ENCODE results near the gene CDC42BPG. TPM values are rescaled to one million over a fixed set of nuclear protein-coding genes. Genes with fewer than 3 reads are reported as not detected.
A peak's percentile ranks its signal among the peaks of the same experiment; 100 is the strongest.

CDC42BPG gene
- total and polyA plus RNA-seq, 2 experiments from 2014 or later = not detected

DNA sequence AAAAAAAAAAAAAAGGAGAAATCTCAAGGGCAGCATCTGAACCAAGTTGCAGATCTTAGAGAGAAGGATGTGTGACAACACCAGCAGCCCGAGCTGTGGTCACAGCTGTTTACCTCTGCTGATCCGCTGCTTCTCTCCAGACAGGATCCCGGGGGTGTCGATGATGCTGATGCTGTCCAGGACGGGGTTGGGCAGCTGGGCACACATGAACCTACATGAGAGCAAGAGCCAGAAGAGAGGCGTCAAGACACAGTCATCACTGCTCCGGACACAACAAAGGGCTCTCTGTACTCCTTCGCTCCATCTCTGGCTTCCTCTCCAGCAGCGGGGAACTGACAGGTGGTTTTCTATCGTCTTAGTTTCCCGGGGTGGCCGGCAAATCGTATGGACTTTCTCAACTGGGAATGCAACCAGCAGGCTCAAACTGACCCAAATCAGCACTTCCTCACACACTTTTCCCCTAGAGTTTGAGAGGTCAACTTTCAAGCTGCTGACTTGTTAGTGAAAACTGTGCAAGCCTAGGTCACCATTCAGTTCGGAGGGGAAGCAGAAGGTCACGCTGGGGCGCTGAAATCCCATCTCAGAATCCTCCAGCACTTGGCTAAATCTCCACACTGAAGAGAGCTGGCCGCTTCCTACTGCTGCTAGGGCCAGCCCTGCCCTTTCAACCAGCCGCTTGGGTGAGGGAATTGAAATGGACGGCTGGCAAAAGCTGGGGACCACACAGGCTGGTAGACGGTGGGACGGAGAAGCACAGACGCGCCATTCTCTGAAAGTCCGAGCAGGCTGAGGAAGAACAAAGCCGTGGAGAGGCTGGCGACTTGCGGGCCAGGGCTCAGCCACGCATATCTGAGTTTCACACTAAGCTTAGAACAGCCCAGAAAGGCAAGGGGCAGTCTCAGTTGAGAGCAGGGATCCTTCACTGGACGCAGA is 30.1 kb upstream of the CDC42BPG start:
- peaks cover 87% of the 10 kb centered on the region for H3K79me2 ChIP-seq (ENCODE audit: insufficient read depth)
- no peaks in the 10 kb centered on the region for H3K9me3 ChIP-seq (ENCODE audit: low read depth)
- TF ChIP-seq EZH2 (IDR thresholded peaks at IDR 0.05; ENCODE audit: insufficient read depth, poor library complexity, severe bottlenecking) = no peak
- no peak for TF ChIP-seq EZH2phosphoT487 (IDR thresholded peaks at IDR 0.05; ENCODE audit: insufficient read depth, low read depth)
- in situ Hi-C loops (cut with MboI) = no loop called here
- H3K36me3 ChIP-seq (ENCODE audit: low read depth) = peaks cover 28% of the 10 kb centered on the region
- no peak overlapping the region for H2AFZ ChIP-seq
- no peak overlapping the region for H3K27ac ChIP-seq
- peaks cover 9% of the 10 kb centered on the region; the same call in 1 of the 2 replicates for H4K20me1 ChIP-seq (ENCODE audit: insufficient read depth)
- H3F3A ChIP-seq (ENCODE audit: insufficient read depth) = peaks cover 39% of the 10 kb centered on the region
- no peak overlapping the region for H3K4me2 ChIP-seq (ENCODE audit: unreplicated experiment)
- no peak for DNase-seq
- 94 to 95% methylated on average over 29 of the region's 29 CpGs for WGBS, 2 experiments (ENCODE audit: low coverage in 1 of 2, low lambda C conversion rate in 2 of 2, missing lambda C conversion rate in 2 of 2)
- peaks cover 30% of the 10 kb centered on the region for H3K4me1 ChIP-seq (ENCODE audit: insufficient read depth)
- H3K9ac ChIP-seq = no peak overlapping the region
- H3K4me3 ChIP-seq = no peak overlapping the region
- H3K27me3 ChIP-seq (replicated peaks; ENCODE audit: insufficient read depth) = no peaks in the 10 kb centered on the region
- H3K9me2 ChIP-seq (ENCODE audit: insufficient read depth) = no peaks in the 10 kb centered on the region

DNA sequence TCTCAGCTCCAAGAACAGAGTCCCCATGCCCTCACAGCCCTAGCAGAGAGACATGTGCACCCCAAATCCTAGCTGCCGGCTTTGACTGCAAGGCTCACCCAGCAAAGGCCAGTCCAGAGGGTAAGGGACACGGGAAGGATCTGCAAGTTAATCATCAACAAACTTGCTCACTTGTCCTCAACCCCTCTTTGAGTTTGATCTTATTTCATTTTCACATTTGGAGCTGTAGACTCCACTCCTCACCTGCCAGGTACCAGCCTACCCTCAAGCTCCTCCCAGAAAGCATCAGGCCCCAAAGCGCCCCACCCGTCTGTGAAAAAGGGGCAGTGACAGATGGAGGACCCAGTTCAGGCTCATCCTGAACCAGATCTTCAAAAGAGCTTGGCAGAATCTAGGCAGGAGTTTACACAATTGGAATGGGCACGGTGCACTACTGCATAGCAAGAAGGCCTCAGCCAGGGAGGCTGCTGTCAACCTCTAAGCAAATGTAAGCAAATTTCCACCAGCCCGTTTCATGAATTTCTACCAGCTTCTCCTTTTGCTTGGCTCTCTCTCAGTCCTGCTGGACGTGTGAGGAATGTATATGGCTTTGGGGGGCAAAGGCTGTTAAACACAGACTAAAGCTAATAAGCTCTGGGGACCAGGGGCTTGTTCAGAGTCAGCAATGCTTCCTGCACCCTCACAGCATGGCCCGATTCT is 28.5 kb upstream of the CDC42BPG start:
- H3K9ac ChIP-seq = no peak overlapping the region

DNA sequence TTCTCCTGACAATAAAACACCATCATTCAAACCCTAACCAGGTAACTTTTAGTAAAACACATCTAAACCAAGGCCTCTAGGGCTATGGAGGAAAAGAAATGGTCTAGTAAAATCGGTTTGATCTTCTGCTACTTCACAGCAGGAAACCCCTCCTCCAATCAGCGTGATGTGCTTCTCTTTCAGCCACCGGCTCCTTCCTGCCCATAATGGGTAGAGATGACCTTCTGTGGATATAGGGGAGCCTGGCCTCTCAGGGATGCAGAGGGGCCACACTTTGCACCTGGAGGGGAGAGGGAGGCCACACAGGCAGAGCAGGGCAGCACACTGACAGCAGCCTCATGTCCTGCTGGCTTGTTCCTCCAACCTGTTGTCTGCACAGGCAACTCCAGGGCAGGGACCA is 27.0 kb upstream of the CDC42BPG start:
- peaks cover 28% of the 10 kb centered on the region for H3K36me3 ChIP-seq (ENCODE audit: low read depth)
- H3K27ac ChIP-seq = no peak overlapping the region
- no peaks in the 10 kb centered on the region for H3K9me2 ChIP-seq (ENCODE audit: insufficient read depth)
- peaks cover 53% of the 10 kb centered on the region for H3F3A ChIP-seq (ENCODE audit: insufficient read depth)
- no peak overlapping the region for H3K4me3 ChIP-seq
- WGBS, 2 experiments (ENCODE audit: low coverage in 1 of 2, low lambda C conversion rate in 2 of 2, missing lambda C conversion rate in 2 of 2) = 75 to 76% methylated on average over 3 of the region's 3 CpGs
- in situ Hi-C loops (cut with MboI) = no loop called here
- DNase-seq = no peak
- H3K4me1 ChIP-seq (ENCODE audit: insufficient read depth) = peaks cover 43% of the 10 kb centered on the region
- 0 out of 2 replicates have a peak overlapping the region, but pooled peaks have one; percentile 68 for H3K9ac ChIP-seq
- H2AFZ ChIP-seq = no peak overlapping the region
- H3K79me2 ChIP-seq (ENCODE audit: insufficient read depth) = peaks cover 97% of the 10 kb centered on the region
- H3K27me3 ChIP-seq (replicated peaks; ENCODE audit: insufficient read depth) = no peaks in the 10 kb centered on the region
- no peak overlapping the region for H3K4me2 ChIP-seq (ENCODE audit: unreplicated experiment)
- H3K9me3 ChIP-seq (ENCODE audit: low read depth) = no peaks in the 10 kb centered on the region
- TF ChIP-seq EZH2phosphoT487 (IDR thresholded peaks at IDR 0.05; ENCODE audit: insufficient read depth, low read depth) = no peak
- TF ChIP-seq EZH2 (IDR thresholded peaks at IDR 0.05; ENCODE audit: insufficient read depth, poor library complexity, severe bottlenecking) = no peak
- H4K20me1 ChIP-seq (ENCODE audit: insufficient read depth) = peaks cover 15% of the 10 kb centered on the region; the same call in 1 of the 2 replicates

More for the DNA sequence above, 28.5 kb upstream of the CDC42BPG start:
- in situ Hi-C loops (cut with MboI) = no loop called here
- TF ChIP-seq EZH2 (IDR thresholded peaks at IDR 0.05; ENCODE audit: insufficient read depth, poor library complexity, severe bottlenecking) (no peak), EZH2phosphoT487 (IDR thresholded peaks at IDR 0.05; ENCODE audit: insufficient read depth, low read depth) (no peak)
- Histone ChIP-seq H3K27me3 (replicated peaks; ENCODE audit: insufficient read depth) (no peaks in the 10 kb centered on the region), H3K4me1 (ENCODE audit: insufficient read depth) (peaks cover 45% of the 10 kb centered on the region), H3K27ac (no peak overlapping the region), H4K20me1 (ENCODE audit: insufficient read depth) (peaks cover 15% of the 10 kb centered on the region; the same call in 1 of the 2 replicates), H3K4me2 (ENCODE audit: unreplicated experiment) (no peak overlapping the region), H2AFZ (no peak overlapping the region), H3K4me3 (no peak overlapping the region), H3K9me2 (ENCODE audit: insufficient read depth) (no peaks in the 10 kb centered on the region), H3K79me2 (ENCODE audit: insufficient read depth) (peaks cover 97% of the 10 kb centered on the region), H3K36me3 (ENCODE audit: low read depth) (peaks cover 28% of the 10 kb centered on the region), H3F3A (ENCODE audit: insufficient read depth) (peaks cover 53% of the 10 kb centered on the region), H3K9me3 (ENCODE audit: low read depth) (no peaks in the 10 kb centered on the region)
- 88 to 89% methylated on average over 8 of the region's 8 CpGs for WGBS, 2 experiments (ENCODE audit: low coverage in 1 of 2, low lambda C conversion rate in 2 of 2, missing lambda C conversion rate in 2 of 2)
- DNase-seq = no peak

DNA sequence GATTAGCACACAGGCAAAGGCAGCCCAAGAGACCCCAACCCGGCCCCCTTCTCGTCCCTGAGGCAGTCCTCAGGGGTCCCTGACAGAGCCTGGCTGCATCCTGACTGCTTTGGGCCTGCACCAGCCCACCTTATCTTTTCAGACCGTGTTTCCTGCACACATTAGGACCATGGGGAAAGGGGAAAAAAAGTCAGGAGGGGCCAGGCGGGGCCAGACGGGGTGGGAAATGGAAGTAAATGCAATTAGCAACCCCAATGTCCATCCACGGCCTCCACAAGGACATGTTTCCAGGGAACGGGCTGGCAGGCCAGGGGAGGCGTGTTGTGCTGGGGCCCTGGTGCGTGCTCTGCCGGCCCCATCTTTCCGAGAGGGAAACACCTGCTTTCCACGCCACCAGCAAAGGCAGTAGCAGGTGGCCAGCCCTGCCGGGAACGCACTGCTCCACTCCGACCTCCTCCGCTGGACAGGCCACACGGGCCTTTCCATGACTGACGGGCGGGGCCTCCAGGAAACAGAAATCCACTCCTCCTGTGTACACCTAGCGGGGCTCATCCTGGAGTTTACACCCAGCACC is 26.5 kb upstream of the CDC42BPG start:
- peaks cover 97% of the 10 kb centered on the region for H3K79me2 ChIP-seq (ENCODE audit: insufficient read depth)
- 79 to 81% methylated on average over 18 to 20 of the region's 20 CpGs for WGBS, 2 experiments (ENCODE audit: low coverage in 1 of 2, low lambda C conversion rate in 2 of 2, missing lambda C conversion rate in 2 of 2)
- no peaks in the 10 kb centered on the region for H3K9me3 ChIP-seq (ENCODE audit: low read depth)
- H3K27me3 ChIP-seq (replicated peaks; ENCODE audit: insufficient read depth) = no peaks in the 10 kb centered on the region
- H3K27ac ChIP-seq = peak overlapping the region; percentile 74
- TF ChIP-seq EZH2phosphoT487 (IDR thresholded peaks at IDR 0.05; ENCODE audit: insufficient read depth, low read depth) (no peak), EZH2 (IDR thresholded peaks at IDR 0.05; ENCODE audit: insufficient read depth, poor library complexity, severe bottlenecking) (no peak)
- in situ Hi-C loops (cut with MboI) = no loop called here
- H3K4me2 ChIP-seq (ENCODE audit: unreplicated experiment) = peak overlapping the region; percentile 48
- H3K9ac ChIP-seq = peak overlapping the region; percentile 68
- peaks cover 42% of the 10 kb centered on the region for H3K4me1 ChIP-seq (ENCODE audit: insufficient read depth)
- H2AFZ ChIP-seq = no peak overlapping the region
- H3K36me3 ChIP-seq (ENCODE audit: low read depth) = peaks cover 28% of the 10 kb centered on the region
- DNase-seq = no peak
- no peaks in the 10 kb centered on the region for H3K9me2 ChIP-seq (ENCODE audit: insufficient read depth)
- peaks cover 53% of the 10 kb centered on the region for H3F3A ChIP-seq (ENCODE audit: insufficient read depth)
- H4K20me1 ChIP-seq (ENCODE audit: insufficient read depth) = peaks cover 15% of the 10 kb centered on the region; the same call in 1 of the 2 replicates
- H3K4me3 ChIP-seq = 0 out of 2 replicates have a peak overlapping the region, but pooled peaks have one; percentile 18

All from GM23248 (cell line).